LNCaP clone FGC (cell line): ENCODE data around the gene TIGIT.

ENCODE experiments used
- DNase-seq: peaks from one replicate; pipeline ENCODE4 v3.0.0-alpha.2; 2011; ENCODE audit warnings: low read depth
- H3K4me3 ChIP-seq: 2 replicates; pipeline ENCODE4 v1.5.1; 2011; ENCODE audit warnings: mild to moderate bottlenecking, low read depth, low read length, control low read depth
- TF ChIP-seq, protein P1 (sequence below): IDR thresholded peaks from 2 replicates; pipeline ENCODE4 v1.5.1; 2012; ENCODE audit warnings: mild to moderate bottlenecking; ENCODE audit not compliant: control insufficient read depth, insufficient read depth; ENCODE audit errors: extremely low read depth

Gene TIGIT

DNA sequence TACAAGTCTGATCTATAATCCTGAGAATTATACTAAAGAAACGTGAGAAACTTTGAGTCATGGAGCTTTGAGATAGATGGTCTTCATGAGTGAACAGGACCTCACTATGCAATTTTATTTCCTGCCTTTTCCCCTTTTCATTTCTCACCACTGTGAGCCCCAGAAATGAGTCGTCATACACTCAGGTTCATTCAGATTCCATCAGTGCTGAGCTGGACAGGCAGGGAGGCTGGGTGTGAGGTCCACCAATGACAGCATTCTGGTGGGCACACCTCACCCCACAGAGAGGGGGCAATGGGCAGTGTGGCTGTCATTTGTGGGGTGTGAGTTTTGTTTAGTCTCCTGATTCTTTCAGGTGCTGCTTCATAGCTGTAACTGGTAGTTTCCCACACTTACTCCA, 16.9 kb downstream of the TIGIT start:
- H3K4me3 ChIP-seq, result no peak overlapping the region
- TF ChIP-seq, protein P1, sequence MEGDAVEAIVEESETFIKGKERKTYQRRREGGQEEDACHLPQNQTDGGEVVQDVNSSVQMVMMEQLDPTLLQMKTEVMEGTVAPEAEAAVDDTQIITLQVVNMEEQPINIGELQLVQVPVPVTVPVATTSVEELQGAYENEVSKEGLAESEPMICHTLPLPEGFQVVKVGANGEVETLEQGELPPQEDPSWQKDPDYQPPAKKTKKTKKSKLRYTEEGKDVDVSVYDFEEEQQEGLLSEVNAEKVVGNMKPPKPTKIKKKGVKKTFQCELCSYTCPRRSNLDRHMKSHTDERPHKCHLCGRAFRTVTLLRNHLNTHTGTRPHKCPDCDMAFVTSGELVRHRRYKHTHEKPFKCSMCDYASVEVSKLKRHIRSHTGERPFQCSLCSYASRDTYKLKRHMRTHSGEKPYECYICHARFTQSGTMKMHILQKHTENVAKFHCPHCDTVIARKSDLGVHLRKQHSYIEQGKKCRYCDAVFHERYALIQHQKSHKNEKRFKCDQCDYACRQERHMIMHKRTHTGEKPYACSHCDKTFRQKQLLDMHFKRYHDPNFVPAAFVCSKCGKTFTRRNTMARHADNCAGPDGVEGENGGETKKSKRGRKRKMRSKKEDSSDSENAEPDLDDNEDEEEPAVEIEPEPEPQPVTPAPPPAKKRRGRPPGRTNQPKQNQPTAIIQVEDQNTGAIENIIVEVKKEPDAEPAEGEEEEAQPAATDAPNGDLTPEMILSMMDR, result no peak
- no peak for DNase-seq

DNA sequence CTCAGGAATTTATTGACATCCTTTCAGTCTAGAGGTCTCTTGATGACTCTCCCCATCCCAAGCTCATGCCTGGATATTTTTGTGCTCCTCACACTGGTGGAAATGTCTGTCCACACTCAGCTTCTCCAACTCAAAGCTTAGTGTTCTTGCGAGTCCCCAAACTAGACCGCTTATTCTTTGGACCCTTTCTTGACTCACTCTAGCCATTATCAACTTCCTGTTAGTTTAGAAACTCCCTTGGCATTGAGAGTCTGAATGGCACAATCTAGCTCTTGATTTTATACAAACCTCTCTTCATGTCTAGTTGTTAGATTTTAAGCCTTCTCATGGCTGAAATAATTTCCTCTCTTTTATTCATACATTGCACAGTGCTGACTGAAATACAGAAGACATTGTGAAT, 19.6 kb downstream of the TIGIT start:
- H3K4me3 ChIP-seq, result no peak overlapping the region
- no peak for DNase-seq
- TF ChIP-seq, protein P1, result no peak

DNA sequence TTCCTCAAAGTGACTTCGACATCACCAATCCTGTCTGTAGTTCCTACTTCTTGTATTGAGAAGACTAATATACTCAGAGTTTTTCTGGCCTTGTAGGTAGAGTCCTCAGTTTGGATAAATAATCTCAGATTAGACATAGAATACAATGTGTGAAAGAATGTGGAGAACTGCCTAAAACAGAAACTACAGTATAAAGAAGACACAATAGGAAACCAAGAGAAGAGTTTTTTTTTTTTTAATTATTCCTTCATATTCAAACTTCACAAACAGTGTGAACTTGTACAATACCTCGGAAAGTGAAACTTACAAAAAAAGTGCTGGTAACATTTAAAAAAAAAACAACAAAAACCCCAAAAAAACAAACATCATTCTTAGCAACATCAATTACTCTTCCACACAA, 20.5 kb downstream of the TIGIT start:
- no peak overlapping the region for H3K4me3 ChIP-seq
- TF ChIP-seq, protein P1, result no peak

DNA sequence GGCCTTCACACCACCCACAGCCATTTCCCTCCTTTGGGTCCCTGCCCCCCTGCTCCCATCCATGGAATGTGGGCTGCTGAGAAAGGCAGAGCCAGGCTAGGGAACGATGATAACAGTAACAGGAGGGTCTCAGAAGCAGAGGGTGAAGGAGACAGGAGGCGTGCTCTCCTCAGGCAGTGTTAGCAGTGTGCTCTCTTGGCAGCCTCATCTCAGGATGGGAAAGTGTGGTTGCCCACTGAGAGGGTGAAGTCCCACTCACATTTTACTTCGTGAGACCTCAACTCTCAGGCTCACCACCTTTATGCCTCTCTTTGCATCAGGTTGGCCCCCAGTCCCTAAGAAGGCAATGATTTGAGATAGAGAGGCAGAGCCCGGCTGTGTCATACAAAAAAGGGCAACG, 24.5 kb downstream of the TIGIT start:
- H3K4me3 ChIP-seq, result no peak overlapping the region
- TF ChIP-seq, protein P1, result no peak
- no peak for DNase-seq

More for the DNA sequence above, 20.5 kb downstream of the TIGIT start:
- no peak for DNase-seq

DNA sequence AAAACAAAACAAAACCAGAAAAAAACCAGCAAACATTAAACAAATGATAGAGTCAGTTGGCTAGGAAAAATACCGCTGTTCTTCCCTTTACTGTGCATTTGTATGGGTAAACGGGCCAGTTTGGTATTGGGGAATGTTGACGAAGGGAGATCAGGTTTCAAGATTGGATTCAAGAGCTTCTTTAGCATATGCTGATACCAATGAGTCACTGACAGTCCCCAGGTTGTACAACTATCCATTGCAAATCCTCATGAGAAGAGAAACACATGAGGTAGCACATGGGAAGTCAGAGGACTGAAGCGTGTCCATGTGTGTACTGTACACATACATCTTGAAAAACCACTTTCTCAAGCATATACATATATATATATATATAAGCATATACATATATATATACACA, 25.6 kb downstream of the TIGIT start:
- peak; percentile 78 for DNase-seq
- TF ChIP-seq, protein P1, result no peak

DNA sequence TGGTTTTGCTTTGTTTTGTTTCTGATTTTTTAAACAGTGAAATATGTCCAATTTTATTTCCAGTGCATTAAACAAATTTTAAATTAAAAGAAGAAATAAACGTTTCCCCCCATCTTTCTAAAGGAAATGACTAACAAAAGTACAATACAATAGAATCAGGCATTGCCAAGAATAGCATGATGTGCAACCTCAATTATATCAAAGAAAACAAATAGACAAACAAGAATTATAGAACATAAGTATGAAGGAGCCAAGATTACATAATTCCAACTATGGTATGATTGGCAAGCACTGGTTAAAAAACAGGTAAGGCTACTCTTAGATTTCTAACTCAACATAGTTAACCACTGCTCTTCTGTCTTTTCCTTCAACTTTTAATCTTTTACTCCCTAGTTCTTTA, 26.4 kb downstream of the TIGIT start:
- TF ChIP-seq, protein P1, result no peak
- DNase-seq, result peak; percentile 75
- no peak overlapping the region for H3K4me3 ChIP-seq

More for the DNA sequence above, 25.6 kb downstream of the TIGIT start:
- H3K4me3 ChIP-seq, result no peak overlapping the region

DNA sequence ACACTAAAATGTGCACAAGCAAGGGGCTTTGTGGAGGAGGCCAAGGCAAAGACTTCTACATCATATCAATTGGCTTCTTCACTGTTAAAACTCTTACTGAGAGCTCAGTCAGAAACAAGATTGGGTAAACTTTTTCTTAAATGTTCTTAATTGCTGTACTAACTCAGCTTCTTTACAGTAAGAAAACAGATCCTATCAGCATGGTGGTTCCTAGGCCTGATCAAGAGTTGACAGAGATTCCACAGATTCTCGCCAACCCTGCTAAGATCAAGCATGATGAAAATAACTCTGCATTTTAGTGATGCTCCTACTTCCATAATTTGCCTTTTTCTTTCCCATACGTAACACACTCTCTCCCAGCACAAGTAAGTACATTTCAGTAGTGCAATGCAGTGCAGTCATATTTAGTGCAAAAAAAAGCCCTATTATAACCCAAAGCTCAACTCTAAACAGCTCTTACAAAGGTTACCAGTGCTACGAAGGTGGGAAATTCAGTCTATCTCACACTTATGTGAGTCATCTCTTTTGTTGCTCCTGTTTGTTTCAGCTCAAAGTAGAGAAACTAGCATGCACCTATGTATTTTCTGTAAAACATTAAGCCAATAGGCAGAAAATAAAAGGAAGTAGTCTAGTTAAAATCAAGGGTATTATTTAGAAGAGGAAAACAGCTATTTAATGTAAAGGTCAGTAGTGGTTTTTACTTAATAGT, 29.9 kb downstream of the TIGIT start:
- DNase-seq, result no peak
- TF ChIP-seq, protein P1, result no peak
- H3K4me3 ChIP-seq, result no peak overlapping the region
